Endothelial cell of umbilical vein (primary cell): Measurements from ENCODE around the gene PPARD. TPM values are rescaled to one million over a fixed set of nuclear protein-coding genes. Genes with fewer than 3 reads are reported as not detected.

Experiments
- BruUV-seq: library from RNA; stranded (reverse); fragments of 400-500 nt; replicated peaks from 2 replicates; lab custom pipeline; 2021; lab: Mats Ljungman, UMichigan
- CTCF ChIA-PET: fragments of 300-600, 350-600 bp; sonication (Branson Sonifier 250); formaldehyde crosslinking; loops from one replicate; lab custom pipeline; 2021; ENCODE audit warnings: antibody characterized with exemption, inconsistent platforms; lab: Charles Lee
- POLR2A ChIA-PET: fragments of 300-600, 350-600 bp; sonication (Branson Sonifier 250); formaldehyde crosslinking; loops from one replicate; lab custom pipeline; 2021; ENCODE audit warnings: antibody characterized with exemption, inconsistent platforms; lab: Charles Lee
- DNase-seq: peaks from one replicate; pipeline ENCODE4 v3.0.0-alpha.2; 2011; ENCODE audit warnings: low read depth, low spot score
- FAIRE-seq: peaks from 2 replicates; lab custom pipeline; 2011; peaks lifted over from hg19 to GRCh38; lab: Jason Lieb, UNC
- H2AFZ ChIP-seq: 2 replicates; pipeline ENCODE4 v1.6.0; 2012; ENCODE audit warnings: low read depth, low read length, control low read depth, inconsistent platforms
- H3K27ac ChIP-seq: 2 replicates; pipeline ENCODE4 v1.5.1; 2011; ENCODE audit warnings: low read depth, mild to moderate bottlenecking, control low read depth, low read length, moderate library complexity; ENCODE audit not compliant: insufficient read depth
- H3K27me3 ChIP-seq, 2 experiments: 2 replicates each; pipeline versions ENCODE4 v1.6.0 to v1.6.1; 2011; ENCODE audit warnings: low read length in 2 of 2, mixed read lengths in 1 of 2; ENCODE audit not compliant: control insufficient read depth in 2 of 2, insufficient read depth in 2 of 2
- H3K36me3 ChIP-seq, 2 experiments: 2 replicates in 1 of 2; 3 replicates in 1 of 2; pipeline ENCODE4 v1.5.1; 2011; ENCODE audit warnings: low read length in 2 of 2, mild to moderate bottlenecking in 1 of 2, moderate library complexity in 1 of 2; ENCODE audit not compliant: control insufficient read depth in 2 of 2, insufficient read depth in 2 of 2; ENCODE audit errors: extremely low read depth in 1 of 2
- H3K4me1 ChIP-seq: 3 replicates; pipeline ENCODE4 v1.5.1; 2011; ENCODE audit warnings: mild to moderate bottlenecking, low read length; ENCODE audit not compliant: control insufficient read depth, insufficient read depth; ENCODE audit errors: extremely low read depth
- H3K4me2 ChIP-seq: 2 replicates; pipeline ENCODE4 v1.6.1; 2011; ENCODE audit warnings: low read length, control low read depth, mixed read lengths; ENCODE audit not compliant: insufficient read depth
- H3K4me3 ChIP-seq, 3 experiments: fragments of 200-600 bp in 1 of 3; sonication (generic), shearing (Covaris generic) in 1 of 3; replicated peaks in 1 of 3; 2 replicates each; pipeline ENCODE4 v1.5.1; 2011 to 2016; ENCODE audit warnings: control low read depth in 3 of 3, low read length in 3 of 3, mild to moderate bottlenecking in 2 of 3, inconsistent platforms in 1 of 3, low read depth in 1 of 3, moderate library complexity in 1 of 3; ENCODE audit not compliant: insufficient read depth in 1 of 3
- H3K79me2 ChIP-seq: 2 replicates; pipeline ENCODE4 v1.6.0; 2012; ENCODE audit warnings: low read length, inconsistent platforms; ENCODE audit not compliant: control insufficient read depth, insufficient read depth
- H3K9ac ChIP-seq: replicated peaks from 2 replicates; pipeline ENCODE3; 2011; ENCODE audit warnings: low read length, control low read depth; ENCODE audit not compliant: insufficient read depth; ENCODE audit errors: extremely low read depth
- H3K9me1 ChIP-seq: replicated peaks from 3 replicates; pipeline ENCODE4 v1.6.0; 2011; ENCODE audit warnings: mild to moderate bottlenecking, low read length; ENCODE audit not compliant: control insufficient read depth, insufficient read depth; ENCODE audit errors: extremely low read depth
- H3K9me3 ChIP-seq: replicated peaks from 2 replicates; pipeline ENCODE4 v1.5.1; 2012; ENCODE audit warnings: low read length, inconsistent platforms; ENCODE audit not compliant: control insufficient read depth, insufficient read depth
- H4K20me1 ChIP-seq: replicated peaks from 2 replicates; pipeline ENCODE3; 2011; ENCODE audit warnings: mild to moderate bottlenecking, low read length; ENCODE audit not compliant: control insufficient read depth, insufficient read depth; ENCODE audit errors: extremely low read depth
- CTCF ChIP-seq, 2 donors: IDR thresholded peaks; 1 replicate in 1 of 2; 2 replicates in 1 of 2; pipeline ENCODE4 v1.5.1; 2011; ENCODE audit warnings: low read length in 2 of 2, mild to moderate bottlenecking in 2 of 2, moderate library complexity in 2 of 2, control low read depth in 1 of 2, inconsistent platforms in 1 of 2, low read depth in 1 of 2; ENCODE audit not compliant: insufficient read depth in 1 of 2; ENCODE audit errors: extremely low read depth in 1 of 2
- EZH2 ChIP-seq: IDR thresholded peaks from 2 replicates; pipeline ENCODE4 v1.6.1; 2012; ENCODE audit warnings: borderline replicate concordance, low read depth, mild to moderate bottlenecking, moderate library complexity, low read length, inconsistent platforms; ENCODE audit not compliant: severe bottlenecking
- FOS ChIP-seq: IDR thresholded peaks from 2 replicates; pipeline ENCODE4 v1.6.1; 2011; ENCODE audit warnings: mild to moderate bottlenecking, low read length, moderate library complexity, borderline replicate concordance; ENCODE audit not compliant: insufficient read depth
- GATA2 ChIP-seq: IDR thresholded peaks from 2 replicates; pipeline ENCODE4 v1.7.0; 2011; ENCODE audit warnings: low read depth, mild to moderate bottlenecking, moderate library complexity, mixed read lengths, low read length; ENCODE audit not compliant: insufficient read length, insufficient read depth
- JUN ChIP-seq: IDR thresholded peaks from 2 replicates; pipeline ENCODE4 v1.6.1; 2011; ENCODE audit warnings: borderline replicate concordance, low read depth; ENCODE audit not compliant: insufficient read length, insufficient read depth
- MAX ChIP-seq: IDR thresholded peaks from 2 replicates; pipeline ENCODE4 v1.6.1; 2011; ENCODE audit not compliant: insufficient read depth, insufficient read length
- MYC ChIP-seq: IDR thresholded peaks from one replicate; pipeline ENCODE4 v1.6.1; 2011; ENCODE audit warnings: mild to moderate bottlenecking, low read depth, low read length
- POLR2A ChIP-seq: IDR thresholded peaks from 2 replicates; pipeline ENCODE4 v1.6.1; 2012; ENCODE audit warnings: low read depth, mild to moderate bottlenecking, control low read depth, low read length
- POLR2AphosphoS5 ChIP-seq: IDR thresholded peaks from 2 replicates; pipeline ENCODE4 v1.6.1; 2012; ENCODE audit warnings: low read depth, mild to moderate bottlenecking, control low read depth, low read length, moderate library complexity; ENCODE audit not compliant: insufficient read depth
- dilution Hi-C: fragments of 300-500 bp; cut with MboI; formaldehyde crosslinking; loops from one replicate; pipeline ENCODE4 v1.15.0; 2019; ENCODE audit warnings: low sequenced_read_pairs; ENCODE audit not compliant: extremely low pct_ligation_motif_present
- intact Hi-C: fragments of 100-400 bp; cut with micrococcal nuclease; formaldehyde crosslinking; loops from one replicate; pipeline ENCODE4 v1.10.0; 2022
- polyA plus RNA-seq, 4 experiments: library from polyadenylated mRNA; depleted of rRNA in 3 of 4; stranded (reverse) in 3 of 4; unstranded in 1 of 4; fragments of >200 nt; gene quantifications; 2 replicates each; pipeline versions ENCODE4 v1.2.1 to v1.2.3, GENCODE V29; 2011 to 2012; ENCODE audit warnings: missing spikeins in 1 of 4
- total RNA-seq: library from RNA; stranded (reverse); gene quantifications from 2 replicates; pipeline ENCODE4 v1.2.3, GENCODE V29; 2021

The PPARD gene
- total and polyA plus RNA-seq, 2 donors (not counting 3 experiments of a cell fraction or from before 2014, with no cell fraction given): 23.4 to 29.2 TPM

GRCh38 chr6:35312076-35312800 is 30.1 kb upstream of the PPARD start:
- Histone ChIP-seq H3K27ac (no peak overlapping the region), H3K36me3 (no peaks in the 10 kb centered on the region), H4K20me1 (no peaks in the 10 kb centered on the region), H3K4me2 (no peak overlapping the region), H3K4me3 (no peak overlapping the region), H3K9ac (no peak overlapping the region), H3K79me2 (no peaks in the 10 kb centered on the region), H2AFZ (no peak overlapping the region), H3K4me1 (peaks cover 6% of the 10 kb centered on the region), H3K9me1 (no peaks in the 10 kb centered on the region), H3K9me3 (no peaks in the 10 kb centered on the region), H3K27me3 (peaks cover 5 to 6% of the 10 kb centered on the region in 2 experiments)
- ChIA-PET CTCF (no interaction called here), POLR2A (no interaction called here)
- DNase-seq: no peak
- dilution Hi-C loops: no loop called here
- FAIRE-seq: no peak
- intact Hi-C loops: no loop called here
- TF ChIP-seq EZH2: no peak
- TF ChIP-seq JUN: no peak
- no peak for TF ChIP-seq POLR2A
- no peak for TF ChIP-seq MAX
- TF ChIP-seq GATA2: no peak
- no peak for TF ChIP-seq POLR2AphosphoS5
- TF ChIP-seq CTCF (IDR thresholded peaks at IDR 0.05; ENCODE audit: extremely low read depth in 1 of 2, insufficient read depth in 1 of 2, low read depth in 1 of 2, low read length in 2 of 2): no peak
- no peak for TF ChIP-seq FOS
- no peak for TF ChIP-seq MYC
- no TSS peak for BruUV-seq
